Mesenchymal stem cell (in vitro differentiated cells and primary cell): ENCODE results near the gene WWOX.
A peak's percentile ranks its signal among the peaks of the same experiment; 100 is the strongest.
"Not testable (repeated sequence)": the region's sequence is repeated elsewhere in the genome, so short reads cannot be mapped to it uniquely, and the experiment has no call there.

ENCODE experiments used
- DNase-seq: peaks from one replicate; pipeline ENCODE4 v3.0.0-alpha.2; 2013
- H2AFZ ChIP-seq: one replicate; pipeline ENCODE4 v1.6.1; 2013; ENCODE audit warnings: low read depth, mild to moderate bottlenecking, control low read depth, inconsistent platforms, low read length, moderate library complexity
- H2AK5ac ChIP-seq: 2 replicates; pipeline ENCODE4 v1.6.1; 2013; ENCODE audit warnings: low read length, moderate library complexity, mild to moderate bottlenecking, inconsistent platforms; ENCODE audit not compliant: severe bottlenecking
- H2BK120ac ChIP-seq: one replicate; pipeline ENCODE4 v1.6.1; 2013; ENCODE audit warnings: low read depth, mild to moderate bottlenecking, inconsistent platforms, low read length, moderate library complexity
- H2BK12ac ChIP-seq, 2 experiments: one replicate each; pipeline ENCODE4 v1.6.1; 2013; ENCODE audit warnings: inconsistent platforms in 2 of 2, low read length in 2 of 2, mild to moderate bottlenecking in 2 of 2, moderate library complexity in 2 of 2, control low read depth in 1 of 2
- H2BK15ac ChIP-seq: one replicate; pipeline ENCODE4 v1.6.1; 2013; ENCODE audit warnings: mild to moderate bottlenecking, low read depth, inconsistent platforms; ENCODE audit not compliant: poor library complexity, severe bottlenecking
- H2BK5ac ChIP-seq: 2 replicates; pipeline ENCODE4 v1.6.1; 2013; ENCODE audit warnings: low read depth, mild to moderate bottlenecking, low read length, control low read depth, inconsistent platforms; ENCODE audit not compliant: poor library complexity, severe bottlenecking
- H3K14ac ChIP-seq, 2 experiments: one replicate each; pipeline ENCODE4 v1.6.1; 2013; ENCODE audit warnings: inconsistent platforms in 2 of 2, low read length in 2 of 2, control low read depth in 1 of 2, mild to moderate bottlenecking in 1 of 2, moderate library complexity in 1 of 2
- H3K18ac ChIP-seq, 2 experiments: one replicate each; pipeline ENCODE4 v1.6.1; 2013; ENCODE audit warnings: inconsistent platforms in 2 of 2, low read length in 2 of 2, control low read depth in 1 of 2, low read depth in 1 of 2, mild to moderate bottlenecking in 1 of 2
- H3K23ac ChIP-seq, 2 experiments: one replicate each; pipeline ENCODE4 v1.6.1; 2013; ENCODE audit warnings: inconsistent platforms in 2 of 2, low read length in 2 of 2, mild to moderate bottlenecking in 2 of 2, moderate library complexity in 2 of 2, control low read depth in 1 of 2
- H3K27ac ChIP-seq: 2 replicates; pipeline ENCODE4 v1.5.1; 2013; ENCODE audit warnings: mild to moderate bottlenecking, moderate library complexity, low read length, control low read depth, inconsistent platforms; ENCODE audit not compliant: poor library complexity, severe bottlenecking
- H3K27me3 ChIP-seq, 2 experiments: 2 replicates each; pipeline versions ENCODE4 v1.6.1 to v1.7.0; 2013; ENCODE audit warnings: low read length in 2 of 2, mild to moderate bottlenecking in 2 of 2, moderate library complexity in 2 of 2, control low read depth in 1 of 2, inconsistent platforms in 1 of 2; ENCODE audit not compliant: control insufficient read depth in 1 of 2, insufficient read depth in 1 of 2
- H3K36me3 ChIP-seq, 2 experiments: 2 replicates each; pipeline versions ENCODE4 v1.6.1 to v1.7.0; 2013; ENCODE audit warnings: low read length in 2 of 2, control low read depth in 1 of 2, inconsistent platforms in 1 of 2, low read depth in 1 of 2, mild to moderate bottlenecking in 1 of 2; ENCODE audit not compliant: insufficient read depth in 2 of 2, control insufficient read depth in 1 of 2
- H3K4ac ChIP-seq, 2 experiments: one replicate each; pipeline ENCODE4 v1.6.1; 2013; ENCODE audit warnings: inconsistent platforms in 2 of 2, low read length in 2 of 2, mild to moderate bottlenecking in 2 of 2, moderate library complexity in 2 of 2, control low read depth in 1 of 2, low read depth in 1 of 2
- H3K4me1 ChIP-seq: 2 replicates; pipeline ENCODE4 v1.6.1; 2013; ENCODE audit warnings: low read depth, low read length, control low read depth; ENCODE audit not compliant: control insufficient read depth, insufficient read depth
- H3K4me2 ChIP-seq: 2 replicates; pipeline ENCODE4 v1.6.1; 2013; ENCODE audit warnings: low read length, mild to moderate bottlenecking, inconsistent platforms; ENCODE audit not compliant: poor library complexity, severe bottlenecking
- H3K4me3 ChIP-seq, 2 experiments: 2 replicates each; pipeline versions ENCODE4 v1.5.1 to v1.7.0; 2013; ENCODE audit warnings: low read length in 2 of 2, mild to moderate bottlenecking in 2 of 2, control low read depth in 1 of 2, low read depth in 1 of 2; ENCODE audit not compliant: insufficient read depth in 1 of 2
- H3K79me1 ChIP-seq: replicated peaks from 2 replicates; pipeline ENCODE4 v1.6.1; 2013; ENCODE audit warnings: mild to moderate bottlenecking, control low read depth, low read length, inconsistent platforms; ENCODE audit not compliant: poor library complexity, severe bottlenecking
- H3K9ac ChIP-seq: 2 replicates; pipeline ENCODE4 v1.7.0; 2013; ENCODE audit warnings: mild to moderate bottlenecking, low read length, moderate library complexity
- H3K9me3 ChIP-seq: 2 replicates; pipeline ENCODE4 v1.7.0; 2013; ENCODE audit warnings: mild to moderate bottlenecking, low read length; ENCODE audit not compliant: control insufficient read depth
- H4K8ac ChIP-seq: one replicate; pipeline ENCODE4 v1.6.1; 2013; ENCODE audit warnings: inconsistent platforms, mild to moderate bottlenecking, low read length, moderate library complexity
- H4K91ac ChIP-seq: one replicate; pipeline ENCODE4 v1.6.1; 2013; ENCODE audit warnings: mild to moderate bottlenecking, low read length, inconsistent platforms
- WGBS: methylation state at CpG from one replicate; pipeline ENCODE4 v1.1.7; 2013; ENCODE audit warnings: mixed read lengths; 5-methylcytosine and 5-hydroxymethylcytosine counted together

WWOX gene

GRCh38 chr16:78689028-78689427 is 589.6 kb downstream of the WWOX start:
- Histone ChIP-seq H3K79me1 (no peaks in the 10 kb centered on the region), H2BK5ac (no peak overlapping the region), H3K27me3 (no peaks in the 10 kb centered on the region), H3K4me2 (no peak overlapping the region), H3K36me3 (no peaks in the 10 kb centered on the region), H2BK120ac (no peak overlapping the region), H2BK12ac (peak overlapping the region in 1 of 2 experiments; percentile 77), H4K91ac (no peak overlapping the region), H3K4me3 (no peak overlapping the region), H3K4ac (no peak overlapping the region), H3K14ac (no peak overlapping the region), H3K4me1 (peaks cover 5% of the 10 kb centered on the region), H3K18ac (peak overlapping the region in 1 of 2 experiments; percentile 62), H3K23ac (no peak overlapping the region), H2AFZ (no peak overlapping the region), H4K8ac (no peak overlapping the region), H2BK15ac (no peak overlapping the region), H2AK5ac (no peak overlapping the region), H3K27ac (no peak overlapping the region), H3K9ac (no peak overlapping the region), H3K9me3 (no peaks in the 10 kb centered on the region)
- peak; percentile 57 for DNase-seq
- 40% methylated on average over 2 of the region's 2 CpGs for WGBS

DNA sequence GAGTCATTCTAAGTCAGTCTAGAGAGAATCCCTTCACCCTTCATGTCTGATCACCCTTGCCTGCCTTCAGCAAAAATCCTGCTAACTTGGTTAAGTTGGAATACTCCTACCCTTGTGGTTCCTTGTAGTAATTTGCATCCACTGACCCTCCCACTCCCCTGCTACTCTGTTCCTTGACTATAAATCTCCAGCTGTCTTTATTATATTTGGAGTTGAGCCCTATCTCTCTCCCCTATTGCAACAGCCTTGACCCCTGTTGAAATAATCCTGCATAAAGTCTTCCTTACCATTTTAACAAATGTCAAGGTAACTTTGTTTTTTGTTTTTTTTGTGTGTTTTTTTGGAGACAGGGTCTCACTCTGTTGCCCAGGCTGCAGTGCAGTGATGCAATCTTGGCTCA is 590.1 kb downstream of the WWOX start:
- no peak overlapping the region for H3K14ac ChIP-seq
- no peak overlapping the region for H2BK15ac ChIP-seq
- no peak overlapping the region for H2BK5ac ChIP-seq
- H3K79me1 ChIP-seq: no peaks in the 10 kb centered on the region
- H3K27ac ChIP-seq: no peak overlapping the region
- H3K4ac ChIP-seq: no peak overlapping the region
- H3K4me3 ChIP-seq: no peak overlapping the region
- no peak overlapping the region for H3K4me2 ChIP-seq
- no peaks in the 10 kb centered on the region for H3K4me1 ChIP-seq
- H2AK5ac ChIP-seq: no peak overlapping the region
- no peaks in the 10 kb centered on the region for H3K36me3 ChIP-seq
- no peaks in the 10 kb centered on the region for H3K27me3 ChIP-seq
- H2BK12ac ChIP-seq: no peak overlapping the region
- no peak overlapping the region for H4K91ac ChIP-seq
- no peak overlapping the region for H3K9ac ChIP-seq
- peak overlapping the region in 1 of 2 experiments; percentile 62 for H3K18ac ChIP-seq
- H2BK120ac ChIP-seq: no peak overlapping the region
- no peak overlapping the region for H2AFZ ChIP-seq
- no peak overlapping the region for H4K8ac ChIP-seq
- no peak for DNase-seq
- no peak overlapping the region for H3K23ac ChIP-seq
- no peaks in the 10 kb centered on the region for H3K9me3 ChIP-seq

DNA sequence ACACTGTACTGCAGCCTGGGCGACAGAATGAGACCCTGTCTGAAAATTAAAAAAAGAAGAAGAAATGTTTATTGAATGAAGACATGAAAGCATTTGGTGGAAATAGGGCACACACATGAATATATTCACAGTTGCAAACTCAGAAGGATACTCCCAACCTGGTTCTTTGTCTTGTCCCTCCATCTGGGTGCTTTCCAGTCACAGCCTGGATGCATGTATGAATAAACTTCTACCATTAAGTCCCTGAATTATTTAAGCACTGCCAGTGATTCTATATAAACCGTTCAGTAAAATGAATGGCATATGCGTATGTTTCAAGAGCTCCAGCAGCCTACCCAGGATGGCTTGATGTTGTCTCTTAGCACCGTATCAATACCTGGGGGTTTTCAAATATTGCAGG is 591.1 kb downstream of the WWOX start:
- Histone ChIP-seq H3K4ac (no peak overlapping the region), H4K8ac (no peak overlapping the region), H2BK5ac (no peak overlapping the region), H2AFZ (no peak overlapping the region), H3K14ac (no peak overlapping the region), H3K4me3 (no peak overlapping the region), H3K23ac (no peak overlapping the region), H2BK12ac (no peak overlapping the region), H3K18ac (no peak overlapping the region), H2AK5ac (no peak overlapping the region), H3K9ac (no peak overlapping the region), H3K4me1 (no peaks in the 10 kb centered on the region), H2BK15ac (no peak overlapping the region), H3K4me2 (no peak overlapping the region), H4K91ac (no peak overlapping the region), H3K36me3 (no peaks in the 10 kb centered on the region), H2BK120ac (no peak overlapping the region), H3K27me3 (no peaks in the 10 kb centered on the region), H3K9me3 (no peaks in the 10 kb centered on the region), H3K79me1 (no peaks in the 10 kb centered on the region), H3K27ac (no peak overlapping the region)
- WGBS: 97% methylated on average over 4 of the region's 4 CpGs
- no peak for DNase-seq

- H3K27ac ChIP-seq, H4K91ac ChIP-seq, H2BK120ac ChIP-seq, H3K14ac ChIP-seq, H3K23ac ChIP-seq, H2BK12ac ChIP-seq, H3K4me3 ChIP-seq, H3K4me2 ChIP-seq, H3K36me3 ChIP-seq, H2BK15ac ChIP-seq, DNase-seq, H3K4me1 ChIP-seq, H3K9me3 ChIP-seq, H4K8ac ChIP-seq, H3K27me3 ChIP-seq, H2AFZ ChIP-seq, H3K18ac ChIP-seq, H3K9ac ChIP-seq, H3K4ac ChIP-seq, H2AK5ac ChIP-seq, H3K79me1 ChIP-seq, H2BK5ac ChIP-seq: not testable (repeated sequence)
- no CpG with 5 or more reads among the region's 3 CpGs for WGBS
Observed at GRCh38 chr16:78691746-78692145, 592.3 kb downstream of the WWOX start.
